Hepatocyte (in vitro differentiated cells): ENCODE results near the gene RFX7.

Experiments used
- EZH2phosphoT487 ChIP-seq: fragments of 200-600 bp; sonication (generic); IDR thresholded peaks from one replicate; pipeline ENCODE4 v1.6.1; 2018; ENCODE audit warnings: antibody characterized with exemption, mild to moderate bottlenecking, low read depth, moderate library complexity; ENCODE audit not compliant: unreplicated experiment, severe bottlenecking
- TF ChIP-seq, protein P1 (sequence below): fragments of 200-600 bp; sonication (generic); IDR thresholded peaks from 2 replicates; pipeline ENCODE4 v1.5.1; 2016; ENCODE audit warnings: antibody characterized with exemption, mild to moderate bottlenecking; ENCODE audit not compliant: poor library complexity

DNA sequence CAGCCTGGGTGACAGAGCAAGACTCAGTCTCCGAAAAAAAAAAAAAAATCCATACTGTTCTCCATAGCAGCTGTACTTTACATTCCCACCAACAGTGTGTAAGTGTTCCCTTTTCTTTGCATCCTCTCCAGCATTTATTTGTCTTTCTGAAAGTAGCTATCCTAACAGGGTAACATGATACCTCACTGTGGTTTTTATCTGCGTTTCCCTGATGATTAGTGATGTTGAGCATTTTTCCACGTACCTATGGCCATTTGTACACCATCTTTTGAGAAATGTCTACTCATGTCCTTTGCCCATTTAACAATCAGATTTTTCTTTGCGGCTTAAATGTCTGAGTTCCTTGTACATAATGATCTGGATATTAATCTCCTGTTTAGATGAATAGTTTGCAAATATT is 119.3 kb downstream of the RFX7 start:
- TF ChIP-seq, protein P1, sequence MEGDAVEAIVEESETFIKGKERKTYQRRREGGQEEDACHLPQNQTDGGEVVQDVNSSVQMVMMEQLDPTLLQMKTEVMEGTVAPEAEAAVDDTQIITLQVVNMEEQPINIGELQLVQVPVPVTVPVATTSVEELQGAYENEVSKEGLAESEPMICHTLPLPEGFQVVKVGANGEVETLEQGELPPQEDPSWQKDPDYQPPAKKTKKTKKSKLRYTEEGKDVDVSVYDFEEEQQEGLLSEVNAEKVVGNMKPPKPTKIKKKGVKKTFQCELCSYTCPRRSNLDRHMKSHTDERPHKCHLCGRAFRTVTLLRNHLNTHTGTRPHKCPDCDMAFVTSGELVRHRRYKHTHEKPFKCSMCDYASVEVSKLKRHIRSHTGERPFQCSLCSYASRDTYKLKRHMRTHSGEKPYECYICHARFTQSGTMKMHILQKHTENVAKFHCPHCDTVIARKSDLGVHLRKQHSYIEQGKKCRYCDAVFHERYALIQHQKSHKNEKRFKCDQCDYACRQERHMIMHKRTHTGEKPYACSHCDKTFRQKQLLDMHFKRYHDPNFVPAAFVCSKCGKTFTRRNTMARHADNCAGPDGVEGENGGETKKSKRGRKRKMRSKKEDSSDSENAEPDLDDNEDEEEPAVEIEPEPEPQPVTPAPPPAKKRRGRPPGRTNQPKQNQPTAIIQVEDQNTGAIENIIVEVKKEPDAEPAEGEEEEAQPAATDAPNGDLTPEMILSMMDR, result no peak
- TF ChIP-seq EZH2phosphoT487, result no peak
